HG02678 (cell line): ENCODE data around the gene CDH3.

ENCODE experiments used
- ATAC-seq: cut with Tn5 transposase; IDR thresholded peaks from one replicate; pipeline ENCODE4 v1.9.1; 2021; ENCODE audit warnings: mild to moderate bottlenecking, moderate library complexity; ENCODE audit not compliant: unreplicated experiment

Gene CDH3

GRCh38 chr16:68644715-68645493 lies at the start of gene CDH3:
CDH3 (plus strand) TSS chr16:68645310; CDS start chr16:68645380, 70 bp downstream.
- no peak for ATAC-seq

DNA sequence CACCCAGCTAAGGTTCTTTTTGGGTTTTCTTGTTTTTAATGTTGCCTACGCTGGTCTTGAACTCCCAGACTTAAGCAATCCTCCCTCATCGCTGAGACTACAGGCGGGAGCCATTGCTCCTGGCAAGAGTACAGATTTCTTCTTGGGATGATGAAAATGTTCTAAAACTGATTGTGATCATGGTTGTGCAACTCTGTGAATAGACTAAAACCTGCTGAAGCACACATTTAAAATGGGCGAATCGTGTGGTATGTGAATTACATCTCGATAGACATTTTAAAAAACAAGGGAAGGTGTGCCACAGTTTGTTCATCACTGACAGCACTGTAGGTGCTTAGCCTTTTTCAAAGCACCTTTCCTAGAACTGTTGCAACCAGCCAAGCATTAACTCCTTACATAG lies 48.8 kb upstream of the CDH3 start:
- no peak for ATAC-seq

DNA sequence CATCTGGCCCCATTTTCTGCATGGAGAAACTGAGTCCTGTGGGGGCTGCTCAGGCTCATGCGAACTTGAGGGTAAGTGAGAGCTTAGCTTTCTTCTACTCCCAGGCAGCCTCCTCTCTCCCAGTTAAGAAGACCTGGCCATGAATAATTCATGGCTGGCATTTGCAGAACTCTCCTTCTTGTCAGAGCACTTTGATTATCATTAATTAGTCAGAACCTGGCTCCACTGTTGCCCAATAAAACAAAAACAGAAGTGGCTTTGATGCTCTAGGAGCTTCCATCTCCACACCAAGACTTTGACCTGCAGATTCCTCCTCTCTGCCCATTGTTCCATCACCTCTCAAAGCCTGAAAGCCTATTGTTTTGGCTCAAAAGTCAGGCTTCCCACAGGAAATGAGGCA lies 45.5 kb upstream of the CDH3 start:
- ATAC-seq = no peak

- no peak for ATAC-seq
Measured at GRCh38 chr16:68605746-68606145, 39.4 kb upstream of the CDH3 start.

- ATAC-seq = no peak
Measured at GRCh38 chr16:68607443-68607842, 37.7 kb upstream of the CDH3 start.

DNA sequence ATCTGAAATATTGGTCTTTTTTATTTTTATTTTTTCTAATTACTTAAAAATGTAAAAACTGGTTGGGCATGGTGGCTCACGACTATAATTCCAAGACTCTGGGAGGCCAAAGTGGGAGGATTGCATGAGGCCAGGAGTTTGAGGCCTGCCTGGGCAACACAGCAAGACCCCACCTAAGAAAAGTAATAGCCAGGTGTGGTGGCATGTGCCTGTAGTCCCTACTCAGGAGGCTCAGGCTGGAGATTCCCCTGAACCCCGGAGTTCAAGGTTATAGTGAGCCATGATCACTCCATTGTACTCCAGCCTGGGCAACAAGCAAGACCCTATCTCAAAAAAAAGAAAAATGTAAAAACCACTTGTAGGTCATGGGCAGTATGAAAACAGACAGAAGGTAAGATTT lies 36.8 kb upstream of the CDH3 start:
- ATAC-seq = no peak

- ATAC-seq = no peak
Measured at GRCh38 chr16:68612996-68613395, 32.1 kb upstream of the CDH3 start.

GRCh38 chr16:68617734-68618133 lies 27.4 kb upstream of the CDH3 start:
- no peak for ATAC-seq

DNA sequence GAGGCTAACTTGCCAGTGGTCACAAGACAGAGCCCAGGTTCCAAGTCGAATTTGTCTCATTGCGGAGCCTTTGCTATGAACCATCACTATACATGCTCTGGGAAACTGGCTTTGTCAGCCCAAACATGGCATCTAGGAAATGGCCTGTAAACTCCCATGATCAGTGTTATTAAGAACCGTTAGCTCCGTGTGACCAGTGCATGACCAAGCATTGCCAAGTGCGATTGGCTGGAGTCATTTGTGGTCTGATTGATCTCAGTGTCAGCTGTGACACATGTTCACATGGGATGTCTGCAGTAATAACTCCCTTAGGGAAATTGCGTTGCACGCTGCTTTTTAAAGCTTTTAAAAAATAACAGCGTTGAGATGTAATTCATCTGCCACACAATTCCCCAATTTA lies 18.6 kb upstream of the CDH3 start:
- ATAC-seq = no peak

GRCh38 chr16:68627951-68628425 lies 17.1 kb upstream of the CDH3 start:
- ATAC-seq = no peak

DNA sequence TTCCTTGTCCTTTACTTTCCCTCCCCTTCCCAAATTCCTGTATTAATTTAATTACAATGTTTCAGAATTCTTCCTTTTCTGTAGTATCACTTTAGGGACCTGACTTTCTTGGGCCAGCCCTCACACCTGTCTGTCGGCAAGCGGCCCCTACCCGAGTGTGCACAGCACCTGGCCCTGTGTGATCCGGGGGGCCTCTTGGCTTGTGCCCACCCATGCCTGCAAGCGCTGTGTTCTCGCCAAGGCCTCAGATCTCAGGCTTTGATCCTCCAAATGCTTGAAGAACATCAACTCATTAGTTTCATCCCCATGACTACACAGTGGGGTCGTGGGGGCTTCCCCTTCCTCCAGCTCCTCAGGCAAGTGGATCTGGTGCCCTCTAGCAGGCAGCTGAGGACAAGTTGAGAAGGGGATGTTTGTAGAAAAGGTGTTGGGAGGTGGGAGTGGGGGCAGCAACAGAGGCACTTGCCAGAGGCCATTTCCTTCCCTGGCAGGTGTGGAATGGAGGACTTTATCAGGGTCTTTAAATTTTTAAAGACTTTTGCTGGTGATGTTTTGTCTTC lies 15.7 kb upstream of the CDH3 start:
- no peak for ATAC-seq

DNA sequence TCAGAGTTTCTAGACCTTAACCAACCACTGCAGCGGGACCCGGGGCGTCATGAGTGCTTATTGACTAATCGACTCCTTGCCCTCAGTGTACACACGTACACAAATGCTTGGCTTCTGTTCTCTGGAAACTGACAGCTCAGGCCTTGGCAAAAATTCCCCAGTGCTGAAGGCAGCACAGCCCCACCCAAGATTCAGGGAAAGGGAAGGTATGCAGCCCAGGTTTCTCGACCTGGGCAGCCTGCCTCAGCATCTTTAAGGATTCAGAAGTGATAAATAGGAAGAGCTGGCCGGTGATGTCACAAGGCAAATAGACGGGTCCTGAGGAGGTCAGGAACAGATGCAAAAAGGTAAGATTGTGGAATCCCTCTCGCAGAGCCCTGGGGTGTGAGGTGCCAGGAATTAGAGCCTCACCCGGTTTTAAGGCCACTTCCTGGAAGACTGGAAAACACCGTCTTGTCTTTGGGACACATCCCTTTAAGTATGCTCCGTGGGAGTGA lies 9.0 kb upstream of the CDH3 start:
- ATAC-seq = no peak

- ATAC-seq = no peak
Measured at GRCh38 chr16:68636818-68637217, 8.3 kb upstream of the CDH3 start.

- ATAC-seq = no peak
Measured at GRCh38 chr16:68640972-68641371, 4.1 kb upstream of the CDH3 start.

DNA sequence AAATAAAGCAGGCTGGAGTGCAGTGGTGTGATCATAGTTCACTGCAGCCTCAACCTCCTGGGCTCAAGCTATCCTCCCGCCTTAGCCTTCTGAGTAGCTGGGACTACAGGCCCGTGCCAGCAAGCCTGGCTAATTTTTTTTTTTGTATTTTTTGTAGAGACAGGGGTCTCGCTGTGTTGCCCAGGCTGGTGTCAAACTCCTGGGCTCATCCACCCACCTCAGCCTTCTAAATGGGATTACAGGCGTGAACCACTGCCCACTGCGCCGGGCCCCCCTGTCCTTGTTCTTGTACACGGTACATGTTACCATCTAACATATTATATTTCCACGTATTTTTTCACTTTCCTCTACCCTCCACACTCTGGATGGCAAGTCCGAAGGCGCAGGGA lies 3.1 kb upstream of the CDH3 start:
- ATAC-seq = no peak

DNA sequence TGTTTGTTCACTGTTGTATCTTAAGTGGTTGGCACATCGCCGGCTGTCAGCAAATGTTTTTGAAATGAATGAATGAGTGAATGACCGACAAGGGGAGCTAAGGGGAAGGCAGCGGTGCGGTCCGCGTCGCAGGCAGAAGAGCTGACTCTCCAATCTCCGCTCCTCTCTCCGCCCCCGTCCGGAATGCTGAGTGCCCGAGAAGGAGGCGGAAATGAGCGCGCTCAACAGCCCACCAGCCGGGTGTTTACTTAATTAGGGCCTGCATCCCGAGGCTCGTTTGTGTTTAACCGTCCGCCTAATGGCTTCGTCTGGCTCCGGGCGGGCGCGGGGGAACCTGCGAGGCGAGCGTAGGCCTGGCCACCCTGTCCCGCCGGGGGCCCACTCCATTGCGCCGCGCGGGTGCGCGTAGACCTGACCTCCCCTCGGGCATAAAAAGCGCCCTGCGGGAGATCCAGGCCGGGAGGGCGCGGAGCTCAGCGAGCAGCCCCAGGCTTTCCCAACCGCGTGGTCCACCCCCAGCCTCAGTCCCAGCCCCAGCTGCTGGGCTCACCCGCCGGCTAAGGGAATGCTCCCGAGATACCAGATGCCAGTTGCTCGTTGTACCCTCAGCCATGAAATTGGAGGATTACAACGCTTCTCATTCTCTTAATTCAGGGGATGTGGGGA lies 2.5 kb upstream of the CDH3 start:
- no peak for ATAC-seq

GRCh38 chr16:68643227-68643626 lies 1.9 kb upstream of the CDH3 start:
- no peak for ATAC-seq

GRCh38 chr16:68643847-68644246 lies 1.3 kb upstream of the CDH3 start:
- no peak for ATAC-seq

- ATAC-seq = no peak
Measured at GRCh38 chr16:68644296-68644695, 814 bp upstream of the CDH3 start.

DNA sequence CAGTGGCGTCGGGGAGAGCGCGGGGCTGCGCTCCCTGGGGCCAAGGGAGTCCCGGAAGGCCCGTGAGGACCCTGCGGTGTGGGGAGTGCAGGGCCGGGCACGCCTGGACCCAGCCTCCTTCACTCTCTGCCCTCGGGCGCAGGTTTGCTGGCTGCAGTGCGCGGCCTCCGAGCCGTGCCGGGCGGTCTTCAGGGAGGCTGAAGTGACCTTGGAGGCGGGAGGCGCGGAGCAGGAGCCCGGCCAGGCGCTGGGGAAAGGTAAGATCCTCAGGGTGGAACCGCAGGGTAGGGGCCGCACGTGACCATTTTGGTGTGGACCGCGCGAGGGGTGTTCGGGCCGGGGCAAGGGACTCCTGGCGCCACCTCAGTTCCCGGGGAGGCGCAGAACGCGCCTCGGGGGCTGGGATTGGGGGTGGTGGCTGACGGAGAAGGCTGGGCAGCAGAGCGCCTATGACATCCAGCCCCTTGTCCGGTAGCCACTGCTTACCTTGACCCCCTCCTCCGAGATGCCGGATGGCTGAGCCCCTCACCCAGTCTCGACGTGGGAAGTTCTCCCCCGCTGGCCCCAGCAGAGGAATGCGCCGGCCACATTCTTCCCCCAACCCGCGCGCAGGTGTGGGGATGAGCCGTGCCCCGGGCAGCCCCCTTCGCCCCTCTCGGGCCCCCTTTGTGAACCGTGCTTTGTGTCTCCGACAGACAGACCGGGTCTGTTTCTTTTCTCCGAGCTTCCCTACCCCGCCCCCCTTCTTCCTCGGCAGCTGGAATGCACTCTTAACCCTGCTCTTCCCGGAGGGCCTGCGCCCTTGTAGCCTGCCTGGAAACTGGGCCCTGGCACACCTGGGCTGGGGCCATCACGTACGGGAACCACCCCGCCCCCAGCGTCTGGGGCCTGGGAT lies 631 bp downstream of the CDH3 start:
- ATAC-seq = no peak
